GM12878 (cell line): Measurements from ENCODE around the gene DIS3L2.

Experiments
- BRCA1 ChIP-seq: IDR thresholded peaks from 2 replicates; pipeline ENCODE4 v1.6.1; 2011; ENCODE audit warnings: low read depth, low read length, improper control_type of control experiment
- CTCF ChIP-seq, 3 experiments: IDR thresholded peaks in 2 of 3; conservative IDR thresholded peaks in 1 of 3; 2 replicates each; pipeline ENCODE4 v1.5.1; 2011; ENCODE audit warnings: low read depth in 3 of 3, low read length in 3 of 3, mild to moderate bottlenecking in 3 of 3, control low read depth in 2 of 3, moderate library complexity in 2 of 3, inconsistent platforms in 1 of 3, mixed read lengths in 1 of 3; ENCODE audit not compliant: control insufficient read depth in 2 of 3, insufficient read depth in 1 of 3; ENCODE audit errors: extremely low read depth in 1 of 3
- TAF1 ChIP-seq: IDR thresholded peaks from 2 replicates; pipeline ENCODE4 v1.6.1; 2011; ENCODE audit warnings: mild to moderate bottlenecking, low read depth, low read length, borderline replicate concordance

DNA sequence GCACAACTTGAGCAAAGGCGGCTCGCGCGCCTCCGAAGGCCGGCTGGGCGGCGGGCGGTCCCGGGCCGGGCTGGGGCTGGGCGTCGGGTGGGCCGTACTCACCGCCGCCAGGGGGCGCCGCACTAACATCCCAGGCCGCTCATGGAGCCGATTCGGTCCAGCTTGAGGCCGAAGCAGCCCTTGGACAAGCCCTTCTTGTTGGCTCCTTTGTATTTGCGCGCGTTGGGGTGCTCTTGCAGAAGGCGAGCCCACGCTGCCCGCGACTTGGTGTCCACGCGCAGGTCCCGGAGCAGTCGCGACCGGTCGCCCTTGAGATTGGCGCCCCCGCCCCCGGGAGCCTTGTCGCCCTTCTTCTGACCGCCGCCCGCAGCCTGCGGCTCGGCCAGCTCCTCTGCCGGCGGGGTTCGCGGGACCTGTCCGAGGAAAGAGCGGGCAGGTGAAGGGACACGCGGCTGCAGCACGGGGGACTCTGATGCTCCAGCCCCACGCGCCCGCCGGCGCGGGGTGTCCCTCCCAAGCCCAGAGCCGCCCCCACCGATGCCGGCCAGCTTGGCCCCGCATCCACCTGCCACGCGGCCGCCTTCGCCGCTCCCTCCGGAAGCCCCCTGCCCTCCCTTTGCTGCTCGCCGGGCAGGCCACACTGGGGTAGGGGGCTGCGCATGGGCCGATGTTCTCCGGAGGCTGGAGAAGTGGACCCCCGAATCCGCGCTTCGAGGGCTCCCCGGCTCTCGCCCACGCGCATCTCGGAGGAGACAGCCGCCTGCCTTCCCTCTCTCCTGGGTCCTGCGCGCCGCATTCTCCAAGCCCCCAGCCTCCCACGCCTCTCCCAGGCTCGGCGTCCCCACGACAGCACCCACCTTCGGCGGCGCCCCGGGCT, 36.0 kb upstream of the DIS3L2 start:
- no peak for TF ChIP-seq TAF1
- peak; percentile 70 to 75 (median 70) for TF ChIP-seq CTCF (IDR thresholded peaks at IDR 0.05 in 2 of 3, conservative IDR thresholded peaks at IDR 0.05 in 1 of 3; ENCODE audit: control insufficient read depth in 2 of 3, extremely low read depth in 1 of 3, insufficient read depth in 1 of 3, low read depth in 3 of 3, low read length in 3 of 3)
- no peak for TF ChIP-seq BRCA1
